Testis (tissue), 3 donors: ENCODE results near the gene STAC2. TPM values are rescaled to one million over a fixed set of nuclear protein-coding genes. Genes with fewer than 3 reads are reported as not detected.

Source experiments
- DNase-seq: peaks from one replicate; pipeline ENCODE4 v3.0.0-alpha.2; 2019
- H3K27ac ChIP-seq, 2 donors: fragments of 200-600 bp; sonication (generic); one replicate each; pipeline ENCODE4 v1.5.1; 2019
- H3K27me3 ChIP-seq: fragments of 200-600 bp; sonication (generic); one replicate; pipeline ENCODE4 v1.5.1; 2019
- H3K36me3 ChIP-seq: fragments of 200-600 bp; sonication (generic); one replicate; pipeline ENCODE4 v1.5.1; 2017; ENCODE audit warnings: low read depth; ENCODE audit errors: missing control alignments
- H3K4me1 ChIP-seq: fragments of 200-600 bp; sonication (generic); one replicate; pipeline ENCODE4 v1.5.1; 2019
- H3K4me3 ChIP-seq, 2 donors: fragments of 200-600 bp; sonication (generic); one replicate each; pipeline ENCODE4 v1.5.1; 2017 to 2019
- H3K9me3 ChIP-seq: fragments of 200-600 bp; sonication (generic); one replicate; pipeline ENCODE4 v1.5.1; 2017
- CTCF ChIP-seq, 3 experiments: fragments of 450-650 bp in 2 of 3; fragments of 200-600 bp in 1 of 3; sonication (generic) in 1 of 3; IDR thresholded peaks; one replicate each; pipeline ENCODE4 v1.5.1; 2016 to 2019; ENCODE audit warnings: antibody characterized with exemption in 3 of 3, mild to moderate bottlenecking in 2 of 3, moderate library complexity in 1 of 3
- POLR2A ChIP-seq: fragments of 450-650 bp; IDR thresholded peaks from one replicate; pipeline ENCODE4 v1.6.1; 2017; ENCODE audit warnings: antibody characterized with exemption, mild to moderate bottlenecking, moderate library complexity
- WGBS, 2 donors: methylation state at CpG; one replicate each; pipeline ENCODE4 v1.1.5; 2018; 5-methylcytosine and 5-hydroxymethylcytosine counted together
- intact Hi-C: fragments of 100-400 bp; cut with DNase I; formaldehyde crosslinking; loops from one replicate; pipeline ENCODE4 v1.15.1; 2023; ENCODE audit warnings: low total_unique reads
- polyA plus RNA-seq: library from polyadenylated mRNA; stranded (reverse); fragments of 350-450 nt; fragmentation: Illumina TruSeq; extraction: RNeasy Lipid Tissue Mini Kit (QIAGEN cat#74804); gene quantifications from one replicate; pipeline ENCODE4 v1.2.3, GENCODE V29; 2014; ENCODE audit warnings: low read depth, low replicate concordance; ENCODE audit not compliant: insufficient read depth
- total RNA-seq, 2 donors: library from RNA; depleted of rRNA; stranded (reverse); fragments of >200 nt; gene quantifications; one replicate each; pipeline ENCODE4 v1.2.3, GENCODE V29; 2016

Gene STAC2
- total and polyA plus RNA-seq, 3 donors from 2014 or later: 0.24 to 1.1 (median 0.37) TPM

DNA sequence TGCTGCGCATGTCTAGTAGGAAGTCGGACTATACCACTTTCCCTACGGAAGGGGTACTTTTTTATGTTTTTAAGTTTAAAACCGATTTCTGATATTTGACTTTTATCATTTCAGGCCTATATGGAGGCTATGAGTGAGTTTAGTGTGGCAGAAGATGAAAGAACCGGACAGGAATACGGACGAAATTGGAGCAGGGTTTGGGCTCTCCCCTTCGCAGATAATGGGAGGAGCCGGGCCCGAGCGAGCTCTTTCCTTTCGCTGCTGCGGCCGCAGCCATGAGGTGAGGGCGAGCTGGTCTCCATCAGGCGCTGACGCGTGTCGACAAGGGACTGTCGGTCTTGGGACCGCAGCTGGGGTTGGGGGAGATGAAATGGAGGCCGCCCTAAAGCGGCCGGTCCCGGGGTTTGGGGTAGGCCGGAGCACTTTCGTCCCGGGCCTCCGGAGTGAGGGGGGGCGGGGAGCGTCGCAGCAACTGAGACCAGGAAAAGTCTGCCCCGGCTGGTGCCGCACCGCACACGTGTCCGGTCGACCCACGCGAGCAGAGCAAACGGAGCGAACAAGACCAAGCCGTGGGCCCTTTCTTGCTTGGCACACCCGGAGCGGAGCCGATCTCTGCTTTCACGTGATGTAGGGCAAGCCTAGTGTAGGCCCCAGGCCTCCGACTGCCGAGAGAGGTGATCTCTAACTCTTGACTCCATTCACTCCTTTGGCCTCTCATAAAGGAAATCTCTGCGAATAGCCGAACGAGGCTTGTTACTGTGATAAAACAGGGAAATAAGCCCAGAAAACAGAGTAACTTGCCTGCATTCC lies 25.5 kb downstream of the STAC2 start, which contains the start of gene RPL19:
Gene RPL19 (plus strand): TSS at position 214 of the 810 bp plus-strand sequence. CDS start 62 bp downstream, at position 276.
- TF ChIP-seq POLR2A (no peak), CTCF (IDR thresholded peaks at IDR 0.05) (peak in 1 of 3 experiments; percentile 28)
- WGBS, 2 donors: 0% methylated on average over 32 to 51 of the region's 52 CpGs
- Histone ChIP-seq H3K9me3 (no peaks in the 10 kb centered on the region), H3K27ac (peak within 1 kb of the TSS; percentile 97), H3K4me3 (peak within 1 kb of the TSS; percentile 83 to 92), H3K27me3 (no peaks in the 10 kb centered on the region), H3K4me1 (peaks cover 34% of the 10 kb centered on the region), H3K36me3 (no peaks in the 10 kb centered on the region)
- intact Hi-C loops: no loop called here
- peak; percentile 85 for DNase-seq

DNA sequence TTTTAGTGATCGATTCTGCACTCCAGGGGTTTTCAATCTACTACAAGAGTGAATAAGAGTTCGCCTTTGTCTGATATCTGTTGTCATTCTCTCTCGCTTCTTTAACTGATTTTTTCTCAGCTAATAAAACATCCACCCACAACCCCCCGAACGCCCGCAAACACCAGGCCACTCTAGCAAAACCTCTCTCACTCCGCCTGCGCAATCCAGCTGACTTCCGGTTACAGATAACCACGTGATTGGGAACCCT lies 26.0 kb downstream of the STAC2 start:
- TF ChIP-seq CTCF (IDR thresholded peaks at IDR 0.05) (peak in 1 of 3 experiments; percentile 18), POLR2A (no peak)
- peaks cover 39% of the 10 kb centered on the region for H3K4me1 ChIP-seq
- H3K27ac ChIP-seq: peak overlapping the region; percentile 97
- peak overlapping the region; percentile 83 to 92 for H3K4me3 ChIP-seq
- peak; percentile 94 for DNase-seq
- no peaks in the 10 kb centered on the region for H3K9me3 ChIP-seq
- intact Hi-C loops: no loop called here
- 0 to 1% methylated on average over 10 of the region's 10 CpGs for WGBS, 2 donors
- H3K27me3 ChIP-seq: no peaks in the 10 kb centered on the region
- H3K36me3 ChIP-seq: no peaks in the 10 kb centered on the region

- Histone ChIP-seq H3K36me3 (no peaks in the 10 kb centered on the region), H3K4me3 (peak overlapping the region; percentile 67 to 74), H3K9me3 (no peaks in the 10 kb centered on the region), H3K4me1 (peaks cover 43% of the 10 kb centered on the region), H3K27me3 (no peaks in the 10 kb centered on the region), H3K27ac (no peak overlapping the region)
- intact Hi-C loops: no loop called here
- WGBS, 2 donors: 30 to 69% methylated on average over 4 of the region's 4 CpGs
- DNase-seq: no peak
- no peak for TF ChIP-seq CTCF (IDR thresholded peaks at IDR 0.05)
- TF ChIP-seq POLR2A: no peak
These were observed 27.6 kb downstream of the STAC2 start for GRCh38 chr17:39198186-39198566.

DNA sequence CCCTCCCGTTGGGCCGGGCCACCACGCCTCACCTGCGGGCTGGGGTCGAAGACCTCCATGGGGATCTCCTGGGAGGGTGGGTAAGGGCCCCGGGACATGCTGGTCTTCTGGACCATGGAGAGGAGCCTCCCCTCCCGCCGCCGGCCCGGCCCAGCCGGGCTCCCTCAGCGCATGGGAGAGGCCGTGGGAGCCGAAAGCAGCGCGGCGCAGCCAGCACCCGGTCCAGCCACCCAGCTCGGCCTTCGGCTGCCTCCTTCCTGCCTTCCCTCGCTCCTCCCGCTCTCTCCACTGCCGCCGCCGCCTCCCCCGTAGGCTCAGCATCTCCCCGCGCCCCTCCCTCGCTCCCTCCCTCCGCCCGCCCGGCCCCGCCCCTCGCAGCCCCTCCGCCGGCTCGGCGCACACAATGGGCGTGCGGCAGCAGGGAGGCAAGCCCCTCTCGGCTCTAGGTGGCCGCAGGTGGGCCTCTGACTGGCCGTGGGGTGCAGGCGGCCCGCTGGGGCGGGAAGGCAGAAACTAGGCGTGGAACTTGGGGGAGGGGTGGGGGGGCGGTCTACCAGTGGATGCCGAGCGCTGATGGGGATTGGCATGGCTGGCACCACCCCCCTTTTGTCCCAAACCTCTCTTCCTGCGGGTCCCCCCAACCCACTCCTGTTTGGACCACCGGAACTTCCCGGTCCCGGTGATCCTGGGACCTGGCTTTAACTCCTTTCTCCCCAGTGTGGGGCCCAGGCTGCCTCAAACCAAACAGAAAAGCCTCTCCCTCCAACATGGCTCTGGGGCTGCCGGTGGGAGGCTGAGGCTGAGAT lies 28.2 kb downstream of the STAC2 start, which contains the start of gene CACNB1:
Gene CACNB1 (minus strand): TSS at position 290 of the 806 bp plus-strand sequence. CDS start 174 bp downstream, at position 116.
- H3K4me3 ChIP-seq: peak within 1 kb of the TSS; percentile 67 to 74
- DNase-seq: peak; percentile 85
- no peaks in the 10 kb centered on the region for H3K27me3 ChIP-seq
- intact Hi-C loops: no loop called here
- H3K27ac ChIP-seq: peak within 1 kb of the TSS; percentile 14 to 70
- no peaks in the 10 kb centered on the region for H3K9me3 ChIP-seq
- H3K36me3 ChIP-seq: no peaks in the 10 kb centered on the region
- TF ChIP-seq CTCF (IDR thresholded peaks at IDR 0.05): no peak
- no peak for TF ChIP-seq POLR2A
- 0 to 1% methylated on average over 13 to 38 of the region's 55 CpGs for WGBS, 2 donors
- peaks cover 43% of the 10 kb centered on the region for H3K4me1 ChIP-seq
